GM12878 (cell line): ENCODE results near the gene CMA1. TPM values are rescaled to one million over a fixed set of nuclear protein-coding genes. Genes with fewer than 3 reads are reported as not detected.
"Not testable (repeated sequence)": the region's sequence is repeated elsewhere in the genome, so short reads cannot be mapped to it uniquely, and the experiment has no call there.

Experiments used
- ATAC-seq: fragments of 200-7000 bp; cut with Tn5 transposase; 3 replicates; pipeline ENCODE4 v1.9.1; 2020; ENCODE audit warnings: mild to moderate bottlenecking, moderate library complexity
- BruUV-seq: library from RNA; stranded (reverse); fragments of 400-500 nt; replicated peaks from 2 replicates; lab custom pipeline; 2021; lab: Mats Ljungman, UMichigan
- CTCF ChIA-PET: fragments of 300-600 bp; sonication (Branson Sonifier 250); formaldehyde crosslinking; extraction: SDS; loops from one replicate; lab custom pipeline; 2021; ENCODE audit warnings: inconsistent platforms; lab: Yijun Ruan, JAX
- POLR2A ChIA-PET: fragments of 350-600 bp; formaldehyde crosslinking; extraction: SDS; loops from one replicate; lab custom pipeline; 2021; ENCODE audit warnings: inconsistent platforms; lab: Charles Lee
- RAD21 ChIA-PET: fragments of 300-600 bp; sonication (Branson Sonifier 250); formaldehyde crosslinking; loops from one replicate; lab custom pipeline; 2023; ENCODE audit warnings: antibody characterized with exemption; ENCODE audit not compliant: unreplicated experiment; lab: Charles Lee
- SMC1A ChIA-PET: fragments of 300-600 bp; sonication (Branson Sonifier 250); formaldehyde crosslinking; loops from one replicate; lab custom pipeline; 2023; ENCODE audit not compliant: unreplicated experiment, uncharacterized antibody; lab: Charles Lee
- DNase-seq: peaks from one replicate; pipeline ENCODE4 v3.0.0-alpha.2; 2011; ENCODE audit warnings: low read depth, low spot score
- FAIRE-seq: peaks from 3 replicates; lab custom pipeline; 2011; peaks lifted over from hg19 to GRCh38; lab: Jason Lieb, UNC
- H2AFZ ChIP-seq: 2 replicates; pipeline ENCODE4 v1.6.0; 2011; ENCODE audit warnings: low read depth, low read length, control low read depth; ENCODE audit not compliant: control insufficient read depth
- H3K27ac ChIP-seq: 2 replicates; pipeline ENCODE4 v1.5.1; 2011; ENCODE audit warnings: control low read depth; ENCODE audit not compliant: control insufficient read depth, insufficient read depth
- H3K27me3 ChIP-seq, 2 experiments: replicated peaks in 1 of 2; 2 replicates each; pipeline versions ENCODE4 v1.6.0 to v1.6.1; 2011; ENCODE audit warnings: low read length in 1 of 2; ENCODE audit not compliant: control insufficient read depth in 2 of 2, insufficient read depth in 2 of 2
- H3K36me3 ChIP-seq, 2 experiments: 2 replicates each; pipeline ENCODE4 v1.5.1; 2011; ENCODE audit warnings: low read length in 1 of 2; ENCODE audit not compliant: control insufficient read depth in 2 of 2, insufficient read depth in 2 of 2
- H3K4me1 ChIP-seq: 2 replicates; pipeline ENCODE4 v1.6.1; 2011; ENCODE audit warnings: mild to moderate bottlenecking, low read length, moderate library complexity, mixed read lengths; ENCODE audit not compliant: control insufficient read depth, insufficient read depth
- H3K4me2 ChIP-seq: 2 replicates; pipeline ENCODE4 v1.6.0; 2011; ENCODE audit warnings: control low read depth; ENCODE audit not compliant: control insufficient read depth, insufficient read depth
- H3K4me3 ChIP-seq: fragments of 200-600 bp; sonication (generic); 2 replicates; pipeline ENCODE4 v1.5.1; 2016
- H3K79me2 ChIP-seq: 2 replicates; pipeline ENCODE4 v1.6.0; 2011; ENCODE audit warnings: low read length; ENCODE audit not compliant: control insufficient read depth, insufficient read depth
- H3K9ac ChIP-seq: 2 replicates; pipeline ENCODE4 v1.8.0; 2011; ENCODE audit warnings: low read length, control low read depth, mixed read lengths; ENCODE audit not compliant: control insufficient read depth, insufficient read depth
- H3K9me3 ChIP-seq: replicated peaks from 3 replicates; pipeline ENCODE4 v1.5.1; 2011; ENCODE audit warnings: mild to moderate bottlenecking, low read length; ENCODE audit not compliant: control insufficient read depth, insufficient read depth
- H4K20me1 ChIP-seq: 2 replicates; pipeline ENCODE4 v1.6.0; 2011; ENCODE audit not compliant: control insufficient read depth, insufficient read depth
- ASH2L ChIP-seq: fragments of 300-600, 200-600 bp; sonication (generic); IDR thresholded peaks from 2 replicates; pipeline ENCODE4 v1.6.1; 2017; ENCODE audit warnings: low read depth, mild to moderate bottlenecking, borderline replicate concordance
- HDAC6 ChIP-seq: fragments of 200-600 bp; sonication (generic); IDR thresholded peaks from one replicate; pipeline ENCODE4 v1.8.0; 2017; ENCODE audit warnings: antibody characterized with exemption; ENCODE audit not compliant: unreplicated experiment
- LARP7 ChIP-seq: fragments of 450-650 bp; IDR thresholded peaks from 2 replicates; pipeline ENCODE4 v1.6.1; 2017; ENCODE audit warnings: mild to moderate bottlenecking
- NFIC ChIP-seq: IDR thresholded peaks from 2 replicates; pipeline ENCODE4 v1.6.1; 2012; ENCODE audit warnings: low read depth, mild to moderate bottlenecking, inconsistent platforms, low read length, moderate library complexity
- PAX5 ChIP-seq: IDR thresholded peaks from 2 replicates; pipeline ENCODE4 v1.6.1; 2011; ENCODE audit warnings: low read depth, low read length, borderline replicate concordance
- RAD51 ChIP-seq: fragments of 450-650 bp; IDR thresholded peaks from 2 replicates; pipeline ENCODE4 v1.6.1; 2016; ENCODE audit warnings: moderate library complexity, mild to moderate bottlenecking, inconsistent platforms
- TCF3 ChIP-seq: IDR thresholded peaks from 2 replicates; pipeline ENCODE4 v1.6.1; 2012; ENCODE audit warnings: low read depth, mild to moderate bottlenecking, low read length, borderline replicate concordance; ENCODE audit not compliant: insufficient read depth
- YBX1 ChIP-seq: fragments of 450-650 bp; IDR thresholded peaks from 2 replicates; pipeline ENCODE4 v1.6.1; 2016; ENCODE audit warnings: antibody characterized with exemption
- WGBS: methylation state at CpG from one replicate; pipeline ENCODE4 v1.1.6; 2016; ENCODE audit warnings: low lambda C conversion rate; ENCODE audit not compliant: insufficient replicate concordance, insufficient coverage; ENCODE audit errors: missing lambda C conversion rate; 5-methylcytosine and 5-hydroxymethylcytosine counted together
- in situ Hi-C: fragments of 300-500 bp; cut with MboI; formaldehyde crosslinking; loops from 9 replicates; pipeline ENCODE4 v1.14.3; 2018; ENCODE audit warnings: mixed read lengths
- intact Hi-C: fragments of 100-400 bp; cut with micrococcal nuclease; formaldehyde crosslinking; loops from one replicate; pipeline ENCODE4 v1.14.2; 2022; ENCODE audit not compliant: unreplicated experiment
- polyA plus RNA-seq, 11 experiments: library from polyadenylated mRNA; depleted of rRNA in 4 of 11; unstranded in 6 of 11; stranded (reverse) in 5 of 11; fragments of >200 nt; fragmentation: Nextera tagmentation in 4 of 11; fragmentation: Illumina TruSeq in 1 of 11; extraction: Ambion mirVana in 4 of 11; extraction: Trizol in 1 of 11; gene quantifications; 1 replicate in 1 of 11; 2 replicates in 10 of 11; pipeline versions ENCODE4 v1.2.1 to v1.2.3, GENCODE V29; 2011 to 2016; ENCODE audit warnings: inconsistent platforms in 2 of 11, missing spikeins in 2 of 11, low read depth in 1 of 11
- total RNA-seq, 4 experiments: library from RNA; depleted of rRNA in 3 of 4; stranded (reverse); fragments of >200 nt in 3 of 4; fragmentation: Illumina TruSeq in 1 of 4; extraction: Trizol in 1 of 4; gene quantifications; 2 replicates each; pipeline versions ENCODE4 v1.2.1 to v1.2.3, GENCODE V29; 2013 to 2021
- TF ChIP-seq, protein P1 (sequence below): IDR thresholded peaks from 2 replicates; pipeline ENCODE4 v1.6.1; 2012; ENCODE audit warnings: improper control_type of control experiment, low read depth, low read length; ENCODE audit not compliant: insufficient replicate concordance
- TF ChIP-seq, protein P2 (sequence below): fragments of 150-350 bp; IDR thresholded peaks from 2 replicates; pipeline ENCODE4 v1.6.1; 2014; ENCODE audit warnings: mild to moderate bottlenecking, low read depth, low read length

The CMA1 gene
- total and polyA plus RNA-seq, 10 of the 15 experiments (the other 5 are each of a cell fraction or from before 2014, with no cell fraction given), result not detected

DNA sequence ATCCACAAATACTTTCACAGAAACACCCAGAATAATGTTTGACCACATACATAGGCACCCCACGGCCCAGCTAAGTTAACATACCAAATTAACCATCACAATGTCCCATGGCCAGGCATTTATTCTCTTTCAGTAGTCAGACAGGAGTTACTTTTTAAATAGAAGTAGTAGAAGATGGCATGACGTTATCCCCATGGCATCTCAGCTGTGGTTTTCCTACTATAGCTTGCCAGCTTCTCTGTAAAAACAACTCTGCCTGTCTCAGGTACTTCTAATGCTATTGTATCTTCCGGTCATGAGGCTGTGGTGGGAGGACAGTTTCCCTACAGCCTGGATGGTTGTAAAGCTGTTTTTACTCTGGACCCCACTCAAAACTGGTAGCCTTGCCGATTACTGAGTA is 48.7 kb upstream of the CMA1 start:
- Histone ChIP-seq H3K4me3 (no peak overlapping the region), H3K79me2 (no peaks in the 10 kb centered on the region), H3K9me3 (no peaks in the 10 kb centered on the region), H4K20me1 (no peaks in the 10 kb centered on the region), H3K27me3 (no peaks in the 10 kb centered on the region), H3K27ac (no peak overlapping the region), H3K4me1 (no peaks in the 10 kb centered on the region), H3K9ac (no peak overlapping the region), H3K36me3 (no peaks in the 10 kb centered on the region), H2AFZ (no peak overlapping the region), H3K4me2 (no peak overlapping the region)
- BruUV-seq, result no TSS peak
- ATAC-seq (no peak), FAIRE-seq (no peak), DNase-seq (no peak)
- RAD21 ChIA-PET, result no interaction called here
- intact Hi-C loops (no loop called here), in situ Hi-C loops (no loop called here)
- TF ChIP-seq PAX5 (no peak), TCF3 (no peak), NFIC (no peak), HDAC6 (no peak), ASH2L (no peak), LARP7 (no peak), YBX1 (no peak), RAD51 (no peak)
- TF ChIP-seq, protein P1, sequence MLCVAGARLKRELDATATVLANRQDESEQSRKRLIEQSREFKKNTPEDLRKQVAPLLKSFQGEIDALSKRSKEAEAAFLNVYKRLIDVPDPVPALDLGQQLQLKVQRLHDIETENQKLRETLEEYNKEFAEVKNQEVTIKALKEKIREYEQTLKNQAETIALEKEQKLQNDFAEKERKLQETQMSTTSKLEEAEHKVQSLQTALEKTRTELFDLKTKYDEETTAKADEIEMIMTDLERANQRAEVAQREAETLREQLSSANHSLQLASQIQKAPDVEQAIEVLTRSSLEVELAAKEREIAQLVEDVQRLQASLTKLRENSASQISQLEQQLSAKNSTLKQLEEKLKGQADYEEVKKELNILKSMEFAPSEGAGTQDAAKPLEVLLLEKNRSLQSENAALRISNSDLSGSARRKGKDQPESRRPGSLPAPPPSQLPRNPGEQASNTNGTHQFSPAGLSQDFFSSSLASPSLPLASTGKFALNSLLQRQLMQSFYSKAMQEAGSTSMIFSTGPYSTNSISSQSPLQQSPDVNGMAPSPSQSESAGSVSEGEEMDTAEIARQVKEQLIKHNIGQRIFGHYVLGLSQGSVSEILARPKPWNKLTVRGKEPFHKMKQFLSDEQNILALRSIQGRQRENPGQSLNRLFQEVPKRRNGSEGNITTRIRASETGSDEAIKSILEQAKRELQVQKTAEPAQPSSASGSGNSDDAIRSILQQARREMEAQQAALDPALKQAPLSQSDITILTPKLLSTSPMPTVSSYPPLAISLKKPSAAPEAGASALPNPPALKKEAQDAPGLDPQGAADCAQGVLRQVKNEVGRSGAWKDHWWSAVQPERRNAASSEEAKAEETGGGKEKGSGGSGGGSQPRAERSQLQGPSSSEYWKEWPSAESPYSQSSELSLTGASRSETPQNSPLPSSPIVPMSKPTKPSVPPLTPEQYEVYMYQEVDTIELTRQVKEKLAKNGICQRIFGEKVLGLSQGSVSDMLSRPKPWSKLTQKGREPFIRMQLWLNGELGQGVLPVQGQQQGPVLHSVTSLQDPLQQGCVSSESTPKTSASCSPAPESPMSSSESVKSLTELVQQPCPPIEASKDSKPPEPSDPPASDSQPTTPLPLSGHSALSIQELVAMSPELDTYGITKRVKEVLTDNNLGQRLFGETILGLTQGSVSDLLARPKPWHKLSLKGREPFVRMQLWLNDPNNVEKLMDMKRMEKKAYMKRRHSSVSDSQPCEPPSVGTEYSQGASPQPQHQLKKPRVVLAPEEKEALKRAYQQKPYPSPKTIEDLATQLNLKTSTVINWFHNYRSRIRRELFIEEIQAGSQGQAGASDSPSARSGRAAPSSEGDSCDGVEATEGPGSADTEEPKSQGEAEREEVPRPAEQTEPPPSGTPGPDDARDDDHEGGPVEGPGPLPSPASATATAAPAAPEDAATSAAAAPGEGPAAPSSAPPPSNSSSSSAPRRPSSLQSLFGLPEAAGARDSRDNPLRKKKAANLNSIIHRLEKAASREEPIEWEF, result no peak
- TF ChIP-seq, protein P2, sequence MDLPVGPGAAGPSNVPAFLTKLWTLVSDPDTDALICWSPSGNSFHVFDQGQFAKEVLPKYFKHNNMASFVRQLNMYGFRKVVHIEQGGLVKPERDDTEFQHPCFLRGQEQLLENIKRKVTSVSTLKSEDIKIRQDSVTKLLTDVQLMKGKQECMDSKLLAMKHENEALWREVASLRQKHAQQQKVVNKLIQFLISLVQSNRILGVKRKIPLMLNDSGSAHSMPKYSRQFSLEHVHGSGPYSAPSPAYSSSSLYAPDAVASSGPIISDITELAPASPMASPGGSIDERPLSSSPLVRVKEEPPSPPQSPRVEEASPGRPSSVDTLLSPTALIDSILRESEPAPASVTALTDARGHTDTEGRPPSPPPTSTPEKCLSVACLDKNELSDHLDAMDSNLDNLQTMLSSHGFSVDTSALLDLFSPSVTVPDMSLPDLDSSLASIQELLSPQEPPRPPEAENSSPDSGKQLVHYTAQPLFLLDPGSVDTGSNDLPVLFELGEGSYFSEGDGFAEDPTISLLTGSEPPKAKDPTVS, result no peak
- SMC1A ChIA-PET, result no interaction called here
- POLR2A ChIA-PET, result no interaction called here
- 2% methylated on average over 4 of the region's 4 CpGs for WGBS
- CTCF ChIA-PET, result no interaction called here

- WGBS, result 0% methylated on average over 1 of the region's 1 CpG
- POLR2A ChIA-PET, DNase-seq, ATAC-seq, RAD21 ChIA-PET, H3K9ac ChIP-seq, intact Hi-C loops, CTCF ChIA-PET, H3K4me1 ChIP-seq, BruUV-seq, FAIRE-seq, H3K36me3 ChIP-seq, H4K20me1 ChIP-seq, H3K4me2 ChIP-seq, H3K27ac ChIP-seq, H3K9me3 ChIP-seq, H2AFZ ChIP-seq, H3K4me3 ChIP-seq, in situ Hi-C loops, SMC1A ChIA-PET, H3K27me3 ChIP-seq, H3K79me2 ChIP-seq: not testable (repeated sequence)
Observed at GRCh38 chr14:24549064-24549463, 41.0 kb upstream of the CMA1 start.
